HepG2 (cell line): ENCODE measurements around the gene FILIP1. TPM values are rescaled to one million over a fixed set of nuclear protein-coding genes. Genes with fewer than 3 reads are reported as not detected.

Source experiments
- HMGXB4 ChIP-seq, 2 experiments: sonication (generic) in 1 of 2; formaldehyde crosslinking in 1 of 2; IDR thresholded peaks; 2 replicates each; pipeline versions ENCODE4 v1.4.0 to v1.6.1; 2018 to 2020; ENCODE audit warnings: missing genetic modification reagents in 2 of 2, borderline replicate concordance in 1 of 2, low read depth in 1 of 2, mild to moderate bottlenecking in 1 of 2, missing biosample characterization in 1 of 2
- JDP2 ChIP-seq: sonication (generic); formaldehyde crosslinking; IDR thresholded peaks from 2 replicates; pipeline ENCODE4 v1.8.1; 2022; ENCODE audit warnings: missing genetic modification reagents, borderline replicate concordance
- KLF16 ChIP-seq, 2 experiments: sonication (generic) in 1 of 2; formaldehyde crosslinking in 1 of 2; IDR thresholded peaks; 2 replicates each; pipeline versions ENCODE4 v1.6.1 to v1.8.0; 2016 to 2023; ENCODE audit warnings: missing genetic modification reagents in 2 of 2, missing compliant biosample characterization in 1 of 2
- MYC ChIP-seq: sonication (generic); formaldehyde crosslinking; IDR thresholded peaks from 2 replicates; pipeline ENCODE4 v1.9.0; 2021; ENCODE audit warnings: missing genetic modification reagents, borderline replicate concordance
- WIZ ChIP-seq: sonication (generic); formaldehyde crosslinking; IDR thresholded peaks from 2 replicates; pipeline ENCODE4 v1.5.1; 2020; ENCODE audit warnings: mild to moderate bottlenecking, missing genetic modification reagents
- ZEB1 ChIP-seq: IDR thresholded peaks from 2 replicates; pipeline ENCODE4 v1.6.1; 2012; ENCODE audit warnings: mild to moderate bottlenecking, low read depth, inconsistent platforms; ENCODE audit not compliant: insufficient replicate concordance
- ZNF136 ChIP-seq: sonication (generic); formaldehyde crosslinking; IDR thresholded peaks from 2 replicates; pipeline ENCODE4 v1.8.1; 2022; ENCODE audit warnings: low read depth, mild to moderate bottlenecking, moderate library complexity, missing genetic modification reagents
- ZNF460 ChIP-seq: sonication (generic); formaldehyde crosslinking; IDR thresholded peaks from 2 replicates; pipeline ENCODE4 v1.5.1; 2020; ENCODE audit warnings: missing genetic modification reagents, mild to moderate bottlenecking, borderline replicate concordance
- ZNF878 ChIP-seq: sonication (generic); formaldehyde crosslinking; IDR thresholded peaks from 2 replicates; pipeline ENCODE4 v1.8.1; 2023; ENCODE audit warnings: mild to moderate bottlenecking, missing genetic modification reagents, moderate library complexity
- polyA plus RNA-seq, 8 experiments: library from polyadenylated mRNA; depleted of rRNA in 3 of 8; stranded (reverse) in 7 of 8; unstranded in 1 of 8; fragments of >200 nt; fragmentation: Illumina TruSeq in 4 of 8; extraction: Trizol in 4 of 8; gene quantifications; 2 replicates each; pipeline versions ENCODE4 v1.2.1 to v1.2.3, GENCODE V29; 2011 to 2016; ENCODE audit warnings: low read depth in 4 of 8, missing spikeins in 1 of 8, mixed read lengths in 1 of 8; ENCODE audit not compliant: insufficient read depth in 1 of 8
- total RNA-seq, 5 experiments: library from RNA; depleted of rRNA; stranded (reverse); fragments of >200 nt; fragmentation: Illumina TruSeq; extraction: Trizol; gene quantifications; 2 replicates each; pipeline ENCODE4 v1.2.3, GENCODE V29; 2016; ENCODE audit warnings: low read depth in 1 of 5
- TF ChIP-seq, protein P1 (sequence below): sonication (generic); formaldehyde crosslinking; IDR thresholded peaks from 2 replicates; pipeline ENCODE4 v1.4.0; 2020; ENCODE audit warnings: missing genetic modification reagents
- TF ChIP-seq, protein P2 (sequence below): sonication (generic); formaldehyde crosslinking; IDR thresholded peaks from 2 replicates; pipeline ENCODE4 v1.4.0; 2020; ENCODE audit warnings: missing genetic modification reagents, mild to moderate bottlenecking, borderline replicate concordance
- TF ChIP-seq, protein P3 (sequence below): sonication (generic); formaldehyde crosslinking; IDR thresholded peaks from 2 replicates; pipeline ENCODE4 v1.4.0; 2020; ENCODE audit warnings: missing genetic modification reagents
- TF ChIP-seq, protein P4 (sequence below), 2 experiments: IDR thresholded peaks; 2 replicates each; pipeline ENCODE4 v1.6.1; 2011 to 2012; ENCODE audit warnings: low read length in 2 of 2, borderline replicate concordance in 1 of 2, low read depth in 1 of 2, mild to moderate bottlenecking in 1 of 2, moderate library complexity in 1 of 2

FILIP1 gene
- total and polyA plus RNA-seq, 2 of the 13 experiments (the other 11 are each of a cell fraction or from before 2014, with no cell fraction given) = not detected

DNA sequence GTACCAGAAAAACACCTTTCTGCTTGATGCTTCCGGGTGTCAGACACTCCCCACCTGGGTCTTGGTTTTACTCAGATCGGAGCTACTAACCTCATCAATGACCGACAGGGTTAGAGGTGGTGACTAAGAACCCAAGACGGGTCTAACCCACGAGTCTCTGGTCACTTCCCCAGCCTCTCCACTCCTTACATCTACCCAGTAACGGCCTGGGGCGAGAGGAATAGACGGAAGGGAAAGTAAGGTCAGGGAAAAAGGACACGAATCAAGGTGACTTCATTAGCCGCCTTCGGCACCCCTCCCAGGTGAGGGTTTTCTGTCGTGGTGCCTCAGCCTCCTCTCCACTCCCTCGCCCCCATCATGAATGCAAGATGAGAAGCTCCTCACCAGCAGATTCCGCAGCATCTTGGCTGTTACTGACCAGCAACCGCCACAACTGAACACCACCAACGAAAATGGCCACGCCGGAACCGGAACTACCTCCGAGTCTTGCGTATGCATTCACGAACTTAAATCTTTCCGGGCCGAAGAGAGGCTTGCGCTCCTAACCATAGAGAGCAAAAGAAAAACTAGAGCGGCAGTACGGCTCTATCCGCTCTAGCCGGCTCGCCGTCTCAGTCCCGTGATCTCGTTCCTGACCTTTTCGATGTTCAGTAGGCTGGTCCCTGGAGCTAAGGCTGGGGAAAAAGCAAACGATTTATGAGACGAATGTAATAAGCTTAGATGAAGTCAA lies 250.1 kb downstream of the FILIP1 start, which contains the start of gene COX7A2 (continued):
- TF ChIP-seq, protein P1, sequence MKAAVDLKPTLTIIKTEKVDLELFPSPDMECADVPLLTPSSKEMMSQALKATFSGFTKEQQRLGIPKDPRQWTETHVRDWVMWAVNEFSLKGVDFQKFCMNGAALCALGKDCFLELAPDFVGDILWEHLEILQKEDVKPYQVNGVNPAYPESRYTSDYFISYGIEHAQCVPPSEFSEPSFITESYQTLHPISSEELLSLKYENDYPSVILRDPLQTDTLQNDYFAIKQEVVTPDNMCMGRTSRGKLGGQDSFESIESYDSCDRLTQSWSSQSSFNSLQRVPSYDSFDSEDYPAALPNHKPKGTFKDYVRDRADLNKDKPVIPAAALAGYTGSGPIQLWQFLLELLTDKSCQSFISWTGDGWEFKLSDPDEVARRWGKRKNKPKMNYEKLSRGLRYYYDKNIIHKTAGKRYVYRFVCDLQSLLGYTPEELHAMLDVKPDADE (CRISPR knock-in tag) = no peak
- TF ChIP-seq JDP2 (CRISPR knock-in tag) = no peak
- TF ChIP-seq WIZ (CRISPR knock-in tag) = no peak
- no peak for TF ChIP-seq ZNF460
- TF ChIP-seq, protein P2, sequence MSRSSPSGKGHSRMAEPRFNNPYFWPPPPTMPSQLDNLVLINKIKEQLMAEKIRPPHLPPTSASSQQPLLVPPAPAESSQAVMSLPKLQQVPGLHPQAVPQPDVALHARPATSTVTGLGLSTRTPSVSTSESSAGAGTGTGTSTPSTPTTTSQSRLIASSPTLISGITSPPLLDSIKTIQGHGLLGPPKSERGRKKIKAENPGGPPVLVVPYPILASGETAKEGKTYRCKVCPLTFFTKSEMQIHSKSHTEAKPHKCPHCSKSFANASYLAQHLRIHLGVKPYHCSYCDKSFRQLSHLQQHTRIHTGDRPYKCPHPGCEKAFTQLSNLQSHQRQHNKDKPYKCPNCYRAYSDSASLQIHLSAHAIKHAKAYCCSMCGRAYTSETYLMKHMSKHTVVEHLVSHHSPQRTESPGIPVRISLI (CRISPR knock-in tag) = no peak
- TF ChIP-seq, protein P3, sequence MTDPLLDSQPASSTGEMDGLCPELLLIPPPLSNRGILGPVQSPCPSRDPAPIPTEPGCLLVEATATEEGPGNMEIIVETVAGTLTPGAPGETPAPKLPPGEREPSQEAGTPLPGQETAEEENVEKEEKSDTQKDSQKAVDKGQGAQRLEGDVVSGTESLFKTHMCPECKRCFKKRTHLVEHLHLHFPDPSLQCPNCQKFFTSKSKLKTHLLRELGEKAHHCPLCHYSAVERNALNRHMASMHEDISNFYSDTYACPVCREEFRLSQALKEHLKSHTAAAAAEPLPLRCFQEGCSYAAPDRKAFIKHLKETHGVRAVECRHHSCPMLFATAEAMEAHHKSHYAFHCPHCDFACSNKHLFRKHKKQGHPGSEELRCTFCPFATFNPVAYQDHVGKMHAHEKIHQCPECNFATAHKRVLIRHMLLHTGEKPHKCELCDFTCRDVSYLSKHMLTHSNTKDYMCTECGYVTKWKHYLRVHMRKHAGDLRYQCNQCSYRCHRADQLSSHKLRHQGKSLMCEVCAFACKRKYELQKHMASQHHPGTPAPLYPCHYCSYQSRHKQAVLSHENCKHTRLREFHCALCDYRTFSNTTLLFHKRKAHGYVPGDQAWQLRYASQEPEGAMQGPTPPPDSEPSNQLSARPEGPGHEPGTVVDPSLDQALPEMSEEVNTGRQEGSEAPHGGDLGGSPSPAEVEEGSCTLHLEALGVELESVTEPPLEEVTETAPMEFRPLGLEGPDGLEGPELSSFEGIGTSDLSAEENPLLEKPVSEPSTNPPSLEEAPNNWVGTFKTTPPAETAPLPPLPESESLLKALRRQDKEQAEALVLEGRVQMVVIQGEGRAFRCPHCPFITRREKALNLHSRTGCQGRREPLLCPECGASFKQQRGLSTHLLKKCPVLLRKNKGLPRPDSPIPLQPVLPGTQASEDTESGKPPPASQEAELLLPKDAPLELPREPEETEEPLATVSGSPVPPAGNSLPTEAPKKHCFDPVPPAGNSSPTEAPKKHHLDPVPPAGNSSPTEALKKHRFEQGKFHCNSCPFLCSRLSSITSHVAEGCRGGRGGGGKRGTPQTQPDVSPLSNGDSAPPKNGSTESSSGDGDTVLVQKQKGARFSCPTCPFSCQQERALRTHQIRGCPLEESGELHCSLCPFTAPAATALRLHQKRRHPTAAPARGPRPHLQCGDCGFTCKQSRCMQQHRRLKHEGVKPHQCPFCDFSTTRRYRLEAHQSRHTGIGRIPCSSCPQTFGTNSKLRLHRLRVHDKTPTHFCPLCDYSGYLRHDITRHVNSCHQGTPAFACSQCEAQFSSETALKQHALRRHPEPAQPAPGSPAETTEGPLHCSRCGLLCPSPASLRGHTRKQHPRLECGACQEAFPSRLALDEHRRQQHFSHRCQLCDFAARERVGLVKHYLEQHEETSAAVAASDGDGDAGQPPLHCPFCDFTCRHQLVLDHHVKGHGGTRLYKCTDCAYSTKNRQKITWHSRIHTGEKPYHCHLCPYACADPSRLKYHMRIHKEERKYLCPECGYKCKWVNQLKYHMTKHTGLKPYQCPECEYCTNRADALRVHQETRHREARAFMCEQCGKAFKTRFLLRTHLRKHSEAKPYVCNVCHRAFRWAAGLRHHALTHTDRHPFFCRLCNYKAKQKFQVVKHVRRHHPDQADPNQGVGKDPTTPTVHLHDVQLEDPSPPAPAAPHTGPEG = no peak
- peak; percentile 61 to 85; a peak in 1 of 4 replicates for TF ChIP-seq HMGXB4 (CRISPR knock-in tag; IDR thresholded peaks at IDR 0.05; ENCODE audit: borderline replicate concordance in 1 of 2, low read depth in 1 of 2)
- TF ChIP-seq, protein P4, sequence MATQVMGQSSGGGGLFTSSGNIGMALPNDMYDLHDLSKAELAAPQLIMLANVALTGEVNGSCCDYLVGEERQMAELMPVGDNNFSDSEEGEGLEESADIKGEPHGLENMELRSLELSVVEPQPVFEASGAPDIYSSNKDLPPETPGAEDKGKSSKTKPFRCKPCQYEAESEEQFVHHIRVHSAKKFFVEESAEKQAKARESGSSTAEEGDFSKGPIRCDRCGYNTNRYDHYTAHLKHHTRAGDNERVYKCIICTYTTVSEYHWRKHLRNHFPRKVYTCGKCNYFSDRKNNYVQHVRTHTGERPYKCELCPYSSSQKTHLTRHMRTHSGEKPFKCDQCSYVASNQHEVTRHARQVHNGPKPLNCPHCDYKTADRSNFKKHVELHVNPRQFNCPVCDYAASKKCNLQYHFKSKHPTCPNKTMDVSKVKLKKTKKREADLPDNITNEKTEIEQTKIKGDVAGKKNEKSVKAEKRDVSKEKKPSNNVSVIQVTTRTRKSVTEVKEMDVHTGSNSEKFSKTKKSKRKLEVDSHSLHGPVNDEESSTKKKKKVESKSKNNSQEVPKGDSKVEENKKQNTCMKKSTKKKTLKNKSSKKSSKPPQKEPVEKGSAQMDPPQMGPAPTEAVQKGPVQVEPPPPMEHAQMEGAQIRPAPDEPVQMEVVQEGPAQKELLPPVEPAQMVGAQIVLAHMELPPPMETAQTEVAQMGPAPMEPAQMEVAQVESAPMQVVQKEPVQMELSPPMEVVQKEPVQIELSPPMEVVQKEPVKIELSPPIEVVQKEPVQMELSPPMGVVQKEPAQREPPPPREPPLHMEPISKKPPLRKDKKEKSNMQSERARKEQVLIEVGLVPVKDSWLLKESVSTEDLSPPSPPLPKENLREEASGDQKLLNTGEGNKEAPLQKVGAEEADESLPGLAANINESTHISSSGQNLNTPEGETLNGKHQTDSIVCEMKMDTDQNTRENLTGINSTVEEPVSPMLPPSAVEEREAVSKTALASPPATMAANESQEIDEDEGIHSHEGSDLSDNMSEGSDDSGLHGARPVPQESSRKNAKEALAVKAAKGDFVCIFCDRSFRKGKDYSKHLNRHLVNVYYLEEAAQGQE (IDR thresholded peaks at IDR 0.05; ENCODE audit: borderline replicate concordance in 1 of 2, low read depth in 1 of 2, low read length in 2 of 2) = peak in 1 of 2 experiments; percentile 44; a peak in 1 of 4 replicates
- peak; percentile 80; the same call in 1 of the 2 replicates for TF ChIP-seq ZNF878 (CRISPR knock-in tag)
- 0 out of 2 replicates have a peak, but pooled peaks have one; percentile 77 for TF ChIP-seq ZNF136
- peak in 1 of 2 experiments; percentile 76; a peak in 2 of 4 replicates for TF ChIP-seq KLF16 (CRISPR knock-in tag; IDR thresholded peaks at IDR 0.05)
- TF ChIP-seq ZEB1 = no peak
- TF ChIP-seq MYC (CRISPR knock-in tag) = 0 out of 2 replicates have a peak, but pooled peaks have one; percentile 61
